ENCODE results near the gene SLC30A1.
A peak's percentile ranks its signal among the peaks of the same experiment; 100 is the strongest.
"Not testable (repeated sequence)": the region's sequence is repeated elsewhere in the genome, so short reads cannot be mapped to it uniquely, and the experiment has no call there.

SLC30A1 gene

GRCh38 chr1:211578640-211579439 lies at the start of gene SLC30A1:
SLC30A1 (minus strand) TSS chr1:211579161; CDS start chr1:211578612, 549 bp downstream.
- peak; percentile 98 to 99 for DNase-seq

- no peak for DNase-seq
These were observed 49.5 kb upstream of the SLC30A1 start for GRCh38 chr1:211628417-211628816.

- no peak for DNase-seq
These were observed 48.3 kb upstream of the SLC30A1 start for GRCh38 chr1:211627259-211627658.

- not testable (repeated sequence) for DNase-seq
These were observed 46.9 kb upstream of the SLC30A1 start for GRCh38 chr1:211625866-211626265.

DNA sequence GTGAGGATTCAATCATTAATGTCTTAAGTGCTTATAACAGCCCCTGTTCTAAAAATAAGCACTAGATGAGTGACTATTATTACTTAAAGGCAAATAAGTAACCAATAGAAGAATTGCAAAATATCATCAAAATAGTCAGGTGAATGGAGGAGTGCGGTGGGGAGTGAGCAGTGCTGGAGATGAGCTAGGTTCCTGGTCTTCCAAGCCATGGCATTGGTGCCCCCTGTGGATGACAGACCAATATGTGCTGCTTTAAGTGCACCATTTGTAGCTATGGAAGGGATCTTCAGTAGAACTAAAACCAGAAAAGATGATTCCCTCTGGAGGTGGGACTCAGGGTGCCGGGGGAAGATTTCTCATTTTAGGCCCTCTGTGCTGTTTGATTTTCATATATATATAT lies 46.1 kb upstream of the SLC30A1 start:
- DNase-seq, result peak; percentile 56 to 61

GRCh38 chr1:211623515-211623914 lies 44.6 kb upstream of the SLC30A1 start:
- DNase-seq, result no peak

- no peak for DNase-seq
These were observed 42.7 kb upstream of the SLC30A1 start for GRCh38 chr1:211621447-211622198.

GRCh38 chr1:211620097-211620496 lies 41.1 kb upstream of the SLC30A1 start:
- no peak for DNase-seq

DNA sequence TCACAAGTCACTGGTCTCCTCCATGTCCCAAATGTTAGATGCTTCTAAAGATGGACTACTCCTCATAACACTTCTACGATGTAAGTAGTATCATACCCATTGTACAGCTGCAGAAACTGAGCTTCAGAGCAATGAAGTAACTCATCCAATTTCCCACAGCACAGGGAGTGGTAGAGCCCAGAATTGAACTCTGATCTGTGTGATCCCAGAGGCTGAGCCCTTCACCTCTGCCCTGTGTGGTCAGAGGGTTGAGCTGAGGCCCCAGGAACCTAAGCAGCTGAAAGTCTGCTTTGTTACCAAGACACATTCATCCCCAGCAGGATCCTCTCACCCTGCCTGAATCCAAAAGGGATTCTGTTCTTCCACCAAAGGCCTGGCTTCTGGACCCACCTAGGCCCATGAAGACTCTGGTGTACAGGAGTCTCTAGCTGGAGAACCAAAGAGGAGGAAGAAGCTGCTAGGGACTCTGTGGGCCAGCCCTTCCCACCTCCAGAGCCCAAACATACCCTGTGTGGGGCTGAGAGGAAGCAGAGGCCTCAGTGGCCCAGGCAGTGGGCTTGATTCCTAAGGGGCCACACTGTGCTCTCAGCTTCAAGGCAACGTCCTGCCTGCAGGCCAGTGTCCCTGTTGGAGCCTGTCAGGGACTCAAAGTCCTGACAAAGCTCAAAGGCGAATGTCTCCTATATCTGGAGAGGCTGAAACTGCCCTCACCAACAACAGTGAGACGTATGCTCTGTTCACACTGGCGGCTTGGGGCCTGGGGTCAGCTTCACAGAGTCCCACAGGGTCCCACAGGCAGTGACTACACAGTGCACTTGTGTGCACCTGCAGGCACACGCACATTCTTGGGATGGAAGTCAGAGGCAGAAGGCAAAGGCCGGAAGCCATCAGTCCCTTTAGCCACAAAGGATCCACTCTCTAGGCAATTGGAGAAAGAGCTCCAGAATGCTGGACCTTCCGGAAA lies 40.4 kb upstream of the SLC30A1 start:
- DNase-seq, result no peak

DNA sequence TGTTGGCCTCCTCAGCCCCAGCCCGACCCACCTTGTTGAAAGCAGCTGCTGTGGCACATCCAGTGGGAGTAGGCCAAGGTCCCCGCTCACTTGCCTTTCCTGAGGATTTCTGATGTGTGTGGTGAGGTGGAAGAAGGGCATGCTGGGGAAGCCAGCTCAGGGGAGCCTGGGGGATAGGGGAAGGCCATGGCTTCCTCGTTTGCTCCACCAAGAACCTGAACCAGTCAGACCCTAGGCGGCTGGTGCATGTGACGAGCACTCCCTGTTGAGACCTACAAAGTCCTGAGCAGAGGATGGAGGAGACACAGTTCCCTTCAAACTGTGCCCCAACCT lies 38.0 kb upstream of the SLC30A1 start:
- DNase-seq, result no peak

DNA sequence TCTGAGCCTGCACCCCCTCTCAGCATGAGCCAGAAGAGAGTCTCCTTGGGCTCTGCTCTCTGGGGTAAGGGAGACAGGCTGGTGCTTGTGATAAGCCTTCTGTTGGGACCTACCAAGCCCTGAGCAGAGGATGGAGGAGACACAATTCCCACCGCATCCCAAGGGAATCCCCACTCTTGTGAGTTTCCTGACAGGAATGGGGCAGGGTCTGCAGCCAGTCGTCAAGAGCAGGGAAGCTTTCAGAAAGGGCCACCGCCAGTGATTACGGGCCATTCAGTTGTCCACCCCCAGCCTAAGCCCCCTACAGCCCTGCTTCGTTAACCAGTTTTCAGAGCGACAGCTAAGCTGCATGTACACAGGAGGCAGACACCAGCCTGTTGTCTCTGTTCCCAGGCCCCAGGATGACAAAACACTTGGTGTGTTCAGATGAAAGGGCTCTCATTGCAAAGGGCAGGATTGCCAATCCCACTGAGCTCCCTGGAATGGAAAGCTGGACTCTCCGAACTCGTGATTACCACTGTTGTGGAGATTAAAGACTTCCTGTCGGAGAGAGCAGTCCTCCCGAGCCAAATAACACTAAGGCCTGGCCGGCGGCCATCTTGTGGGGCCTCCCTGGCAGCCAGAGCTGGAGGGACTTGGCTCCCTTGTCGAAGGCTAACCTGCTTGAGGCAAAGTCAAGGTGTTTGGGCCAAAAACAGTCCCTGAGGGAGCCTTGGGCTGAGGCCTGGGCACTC lies 37.4 kb upstream of the SLC30A1 start:
- DNase-seq, result no peak

- no peak for DNase-seq
These were observed 35.7 kb upstream of the SLC30A1 start for GRCh38 chr1:211614615-211615014.

DNA sequence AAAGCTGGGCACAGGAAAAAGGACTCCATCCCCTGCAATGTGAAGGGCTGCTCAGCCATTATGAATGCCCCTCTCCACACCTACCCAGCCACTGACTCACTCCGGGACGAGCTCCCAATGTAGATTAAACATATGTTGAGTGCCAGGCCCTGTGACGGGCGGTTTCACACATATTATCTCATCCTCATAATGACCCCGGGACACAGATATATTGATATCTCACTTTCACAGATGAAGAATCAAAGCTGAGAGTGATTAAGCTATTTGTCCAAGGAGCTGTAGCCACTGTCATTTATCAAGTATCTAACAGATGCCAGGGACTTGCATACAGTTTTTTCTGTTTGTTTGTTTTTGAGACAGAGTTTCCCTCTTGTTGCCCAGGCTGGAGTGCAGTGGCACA lies 35.0 kb upstream of the SLC30A1 start:
- no peak for DNase-seq

DNA sequence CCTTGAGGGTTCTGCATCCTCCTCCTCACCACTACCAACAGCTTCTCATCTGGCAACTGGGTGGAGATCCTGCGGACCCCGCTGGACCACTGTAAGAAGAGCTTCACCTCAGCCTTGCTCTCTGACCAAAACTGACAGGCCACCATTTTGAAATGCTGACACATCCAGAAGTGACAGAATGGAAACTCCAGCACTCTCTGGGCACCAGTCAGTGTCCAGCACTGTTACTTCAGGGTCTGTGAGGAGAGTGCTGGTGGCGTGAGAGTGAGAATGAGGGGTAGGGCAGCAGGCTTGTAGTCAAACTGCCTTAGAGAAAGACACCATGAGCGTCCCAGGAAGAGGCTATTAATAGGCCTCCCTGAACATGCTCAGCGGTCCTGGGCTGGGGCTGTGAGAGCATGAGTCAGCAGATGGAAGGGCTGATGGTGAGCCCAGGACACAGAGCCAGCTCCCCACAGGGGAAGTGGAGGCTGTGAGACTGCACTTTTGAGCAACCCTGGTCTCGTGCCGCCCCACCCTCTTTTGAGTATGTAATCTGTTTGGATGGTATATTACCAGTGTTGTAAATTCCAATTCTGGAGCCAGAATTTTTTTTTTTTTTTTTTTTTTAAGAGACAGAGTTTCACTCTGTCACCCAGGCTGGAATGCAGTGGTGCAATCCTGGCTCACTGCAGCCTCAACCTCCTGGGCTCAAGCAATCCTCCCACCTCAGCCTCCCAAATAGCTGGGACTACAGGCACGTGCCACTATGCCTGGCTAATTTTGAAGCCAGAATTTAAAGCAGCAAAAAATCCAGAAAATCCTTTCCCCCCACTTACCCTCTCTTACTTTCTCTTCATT lies 34.4 kb upstream of the SLC30A1 start:
- peak; percentile 94 to 97 for DNase-seq

DNA sequence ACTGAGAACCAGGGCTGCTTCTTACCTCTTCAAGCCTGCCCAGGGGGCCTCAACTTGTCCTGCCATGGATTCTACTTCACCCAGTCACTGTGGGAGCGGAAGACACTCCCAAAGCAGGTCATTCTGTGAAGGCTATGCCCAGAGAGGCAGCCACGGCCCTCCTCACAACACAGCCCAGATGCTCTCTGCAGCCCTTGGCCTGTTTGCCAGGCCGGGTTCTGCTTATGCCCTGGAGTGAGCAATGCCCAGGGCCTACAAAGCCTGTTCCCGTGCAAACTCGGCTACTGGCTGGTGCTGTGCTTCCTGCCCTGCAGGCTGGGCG lies 33.8 kb upstream of the SLC30A1 start:
- no peak for DNase-seq

- no peak for DNase-seq
These were observed 32.9 kb upstream of the SLC30A1 start for GRCh38 chr1:211611818-211612217.

DNA sequence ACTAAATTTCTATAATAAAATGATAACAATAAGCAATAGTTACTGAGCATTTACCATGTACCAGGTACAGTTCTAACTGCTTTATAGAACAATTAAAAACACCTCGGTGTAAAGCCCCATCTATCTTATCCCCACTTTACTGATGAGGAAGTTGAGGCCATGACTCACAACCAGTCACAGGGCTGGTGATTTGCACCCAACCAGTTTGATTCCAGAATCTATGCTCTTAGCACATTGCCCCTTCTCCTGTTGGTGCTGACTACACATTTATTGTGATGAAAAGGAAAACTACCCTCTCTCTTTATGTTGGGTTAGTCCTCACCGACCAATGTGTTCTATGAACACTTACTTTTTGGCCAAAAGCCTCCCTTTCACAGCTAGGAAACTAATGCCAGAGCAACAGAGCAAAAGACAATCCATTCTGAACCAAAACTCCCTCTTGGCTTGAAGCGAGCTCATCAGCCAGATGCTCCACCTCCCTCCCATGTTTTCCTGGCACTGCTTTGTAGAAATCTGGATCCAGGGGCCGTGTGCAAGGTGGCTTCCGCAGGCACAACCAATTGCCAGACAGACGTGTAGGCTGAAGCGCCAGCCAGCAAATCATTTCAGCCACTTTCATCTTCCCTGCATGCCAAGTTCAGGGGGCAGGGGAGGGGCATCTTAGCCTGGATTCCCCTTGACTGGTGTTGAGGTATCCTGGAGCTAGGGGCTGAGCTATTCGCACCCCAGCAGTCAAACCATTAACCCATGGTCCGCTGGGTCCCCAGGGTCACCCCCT lies 32.0 kb upstream of the SLC30A1 start:
- DNase-seq, result peak; percentile 71 to 75

DNA sequence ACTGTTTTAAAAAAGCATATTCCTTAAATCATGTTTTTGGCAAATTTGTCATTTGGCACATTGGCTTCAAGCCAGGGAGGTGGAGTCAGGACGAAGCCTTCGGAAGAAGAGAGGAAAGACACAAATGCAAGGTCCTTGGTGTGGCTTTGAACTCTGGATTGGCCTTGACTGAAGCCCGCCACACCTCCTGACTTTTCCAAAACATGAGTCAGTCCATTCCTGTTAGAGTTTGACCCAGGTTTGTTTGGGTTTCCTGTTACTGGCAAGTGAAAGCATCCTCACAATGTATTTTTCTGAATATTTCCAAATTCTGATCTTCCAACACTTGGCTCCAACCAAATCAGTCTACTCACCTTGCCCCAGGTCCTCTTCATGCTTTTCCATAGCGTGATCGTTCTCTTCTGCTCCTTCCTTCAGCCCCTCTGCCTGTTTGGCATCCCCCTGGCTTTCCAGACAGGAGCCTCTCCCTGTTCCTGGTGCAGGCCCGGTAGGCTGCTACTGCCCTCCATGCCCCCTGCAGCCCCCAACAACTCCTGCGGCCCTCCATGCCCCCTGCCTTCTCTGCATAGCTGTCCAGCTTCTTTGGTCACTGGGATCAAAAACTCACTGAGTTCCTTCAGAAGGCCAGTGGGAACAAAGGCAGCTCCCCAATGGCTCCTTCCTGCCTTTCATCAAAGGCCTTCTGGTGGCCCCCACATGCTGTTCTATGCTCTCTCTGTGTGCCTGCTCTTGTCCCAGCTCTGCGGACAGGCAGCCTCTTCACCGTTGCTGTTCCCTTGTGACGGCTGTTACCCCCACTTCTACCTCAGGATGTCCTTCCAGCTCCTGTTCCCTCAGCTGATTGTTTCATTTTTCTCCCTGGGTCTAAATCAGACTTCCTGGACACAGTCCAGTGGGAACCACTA lies 30.4 kb upstream of the SLC30A1 start:
- DNase-seq, result no peak

DNA sequence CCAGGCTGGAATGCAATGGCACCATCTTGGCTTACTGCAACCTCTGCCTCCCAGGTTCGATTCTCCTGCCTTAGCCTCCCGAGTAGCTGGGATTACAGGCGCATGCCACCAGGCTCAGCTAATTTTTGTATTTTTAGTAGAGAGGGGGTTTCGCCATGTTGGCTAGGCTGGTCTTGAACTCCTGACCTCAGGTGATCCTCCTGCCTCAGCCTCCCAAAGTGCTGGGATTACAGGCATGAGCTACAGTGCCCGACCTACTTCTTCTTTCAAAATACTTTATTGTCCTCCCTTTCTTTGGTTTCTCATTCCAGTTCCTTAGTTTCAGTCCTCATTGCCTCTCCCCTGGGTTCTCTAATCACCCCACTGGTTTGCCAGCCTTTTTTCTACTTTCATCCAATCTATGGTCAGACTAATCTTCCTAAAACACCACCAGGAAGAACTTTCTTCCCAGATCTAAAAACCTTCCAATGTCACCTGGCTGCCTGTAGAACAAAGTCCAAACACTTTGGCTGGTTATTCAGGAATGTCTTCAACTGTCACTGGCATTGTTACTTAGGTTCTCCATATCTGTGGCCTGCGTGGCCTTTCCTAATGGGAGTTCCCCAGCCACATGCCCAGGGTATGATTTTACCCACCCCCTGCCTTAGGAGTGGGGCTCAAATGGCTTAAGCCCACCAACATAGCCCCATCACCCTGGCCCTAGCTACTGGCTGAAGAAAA lies 29.0 kb upstream of the SLC30A1 start:
- no peak for DNase-seq

All from inflammatory macrophage treated with lipopolysaccharide for 1 hour (primary cell).